ENCODE results near the gene CSF2.

DNA sequence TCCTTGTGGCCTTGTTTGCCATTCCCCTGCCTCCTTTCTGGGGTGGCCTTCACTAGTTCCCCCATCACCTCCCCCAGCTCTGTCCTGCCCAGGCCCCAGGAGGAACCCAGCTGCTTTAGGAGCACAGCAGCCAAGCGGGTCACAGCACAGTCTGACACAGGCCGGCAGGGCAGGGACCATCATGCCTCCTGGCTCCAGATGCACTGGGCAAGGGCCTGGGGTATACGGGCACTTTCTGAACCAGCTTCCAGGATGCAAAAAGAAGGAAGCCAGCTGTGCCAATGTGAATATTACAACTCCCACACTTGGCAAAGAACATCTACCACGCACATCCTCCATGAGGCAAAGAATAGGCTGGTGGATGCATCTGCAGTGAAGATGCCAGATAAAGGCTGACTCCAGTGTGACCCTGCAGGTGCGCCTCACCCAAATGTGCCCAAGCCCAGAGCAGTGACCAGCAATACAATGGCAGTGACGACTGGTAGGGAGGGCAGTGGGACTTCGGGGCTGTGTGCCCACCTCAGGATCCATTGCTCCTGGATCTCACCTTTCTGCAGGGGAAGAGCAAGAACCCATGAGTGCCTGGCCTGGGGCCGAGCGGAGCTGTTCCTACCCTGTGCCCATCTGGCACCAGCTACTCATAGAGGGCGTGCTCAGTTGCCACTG, 19.4 kb upstream of the CSF2 start:
- TF ChIP-seq, protein P1, sequence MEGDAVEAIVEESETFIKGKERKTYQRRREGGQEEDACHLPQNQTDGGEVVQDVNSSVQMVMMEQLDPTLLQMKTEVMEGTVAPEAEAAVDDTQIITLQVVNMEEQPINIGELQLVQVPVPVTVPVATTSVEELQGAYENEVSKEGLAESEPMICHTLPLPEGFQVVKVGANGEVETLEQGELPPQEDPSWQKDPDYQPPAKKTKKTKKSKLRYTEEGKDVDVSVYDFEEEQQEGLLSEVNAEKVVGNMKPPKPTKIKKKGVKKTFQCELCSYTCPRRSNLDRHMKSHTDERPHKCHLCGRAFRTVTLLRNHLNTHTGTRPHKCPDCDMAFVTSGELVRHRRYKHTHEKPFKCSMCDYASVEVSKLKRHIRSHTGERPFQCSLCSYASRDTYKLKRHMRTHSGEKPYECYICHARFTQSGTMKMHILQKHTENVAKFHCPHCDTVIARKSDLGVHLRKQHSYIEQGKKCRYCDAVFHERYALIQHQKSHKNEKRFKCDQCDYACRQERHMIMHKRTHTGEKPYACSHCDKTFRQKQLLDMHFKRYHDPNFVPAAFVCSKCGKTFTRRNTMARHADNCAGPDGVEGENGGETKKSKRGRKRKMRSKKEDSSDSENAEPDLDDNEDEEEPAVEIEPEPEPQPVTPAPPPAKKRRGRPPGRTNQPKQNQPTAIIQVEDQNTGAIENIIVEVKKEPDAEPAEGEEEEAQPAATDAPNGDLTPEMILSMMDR (conservative IDR thresholded peaks at IDR 0.05 in 1 of 2, IDR thresholded peaks at IDR 0.05 in 1 of 2; ENCODE audit: extremely low read depth in 1 of 2, insufficient read depth in 1 of 2, low read depth in 1 of 2, low read length in 2 of 2) = no peak
- no peak for TF ChIP-seq EZH2 (IDR thresholded peaks at IDR 0.05; ENCODE audit: borderline replicate concordance, low read length)

Measured in mammary epithelial cell (primary cell).